Fibroblast of skin of abdomen (primary cell): ENCODE data around the gene NCKAP5.

ENCODE experiments used
- DNase-seq: peaks from one replicate; pipeline ENCODE4 v3.0.0-alpha.2; 2013

NCKAP5 gene

DNA sequence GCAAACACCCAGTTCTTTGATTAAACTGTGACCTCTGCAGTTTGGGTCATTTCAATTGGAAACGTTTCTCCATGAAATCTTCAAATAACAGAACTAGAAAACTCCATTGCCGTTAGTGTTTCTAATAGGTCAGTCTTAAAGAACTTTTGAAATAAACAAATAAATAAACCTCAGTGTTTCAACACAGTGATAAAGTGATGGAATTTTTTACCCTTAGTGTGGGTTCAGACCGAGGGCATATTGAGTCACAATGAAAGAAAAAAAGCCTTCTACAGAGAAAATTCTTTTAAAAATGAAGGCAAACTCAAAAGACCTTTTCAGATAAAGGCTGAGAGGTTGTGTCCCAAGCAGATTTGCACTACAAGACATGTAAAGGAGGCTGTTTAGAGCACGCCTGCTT lies 149.6 kb downstream of the NCKAP5 start:
- no peak for DNase-seq

DNA sequence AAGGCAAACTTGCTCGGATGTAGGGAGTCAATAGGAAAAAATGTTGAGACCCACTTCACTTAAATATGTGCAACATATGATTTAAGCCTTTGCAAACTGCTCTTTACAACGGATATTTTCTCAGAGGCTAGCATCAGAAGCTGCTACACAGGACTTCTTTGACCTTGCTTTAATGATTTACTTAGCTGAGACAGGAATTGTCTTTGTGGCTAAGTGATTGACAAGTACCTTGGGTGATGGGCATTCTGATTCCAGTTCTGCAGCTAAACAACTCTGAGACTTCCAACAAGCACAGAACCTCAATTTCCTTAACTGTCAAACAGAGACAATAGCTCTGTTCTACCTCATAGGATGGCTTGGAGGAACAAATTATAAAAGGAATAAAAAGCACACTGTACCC lies 150.2 kb downstream of the NCKAP5 start:
- DNase-seq, result no peak

DNA sequence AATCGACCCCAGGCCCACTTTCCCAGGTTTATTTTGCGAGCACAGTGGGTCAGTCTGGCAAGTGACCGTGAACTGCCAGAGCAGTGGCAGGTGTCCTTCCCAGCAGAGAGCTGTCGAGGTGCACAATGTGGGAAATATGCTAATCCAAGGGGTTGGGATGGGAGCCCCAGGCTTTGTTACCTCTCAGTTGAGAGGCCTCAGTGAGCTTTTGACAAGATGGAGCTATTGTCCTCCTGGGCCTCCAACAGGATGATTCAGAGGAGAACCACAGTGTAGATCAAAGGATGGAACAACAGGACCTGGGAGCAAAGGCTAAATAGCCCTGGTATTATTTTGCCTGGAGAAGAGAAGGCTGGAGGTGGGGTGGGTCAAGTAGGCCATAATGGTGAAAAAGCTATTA lies 150.8 kb downstream of the NCKAP5 start:
- DNase-seq, result no peak

DNA sequence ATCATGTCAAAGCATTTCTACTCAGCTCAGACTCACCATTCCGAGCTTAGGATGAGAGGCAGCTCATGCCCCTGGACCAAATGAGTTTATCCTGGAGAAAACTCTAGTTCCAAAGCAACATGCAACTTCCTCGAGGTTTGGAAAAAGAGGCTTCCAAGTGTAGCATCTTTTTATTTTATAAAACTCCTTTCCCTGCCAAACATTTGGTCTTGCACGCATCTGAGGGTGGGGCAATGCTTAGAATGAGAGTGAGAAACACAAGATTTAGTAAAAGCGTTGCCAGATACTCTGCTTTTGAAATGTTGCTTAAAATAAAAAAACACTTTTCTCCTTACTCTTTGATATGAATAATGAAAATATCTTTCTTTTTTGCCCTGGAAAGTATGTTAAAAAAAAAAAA lies 151.5 kb downstream of the NCKAP5 start:
- DNase-seq, result no peak

DNA sequence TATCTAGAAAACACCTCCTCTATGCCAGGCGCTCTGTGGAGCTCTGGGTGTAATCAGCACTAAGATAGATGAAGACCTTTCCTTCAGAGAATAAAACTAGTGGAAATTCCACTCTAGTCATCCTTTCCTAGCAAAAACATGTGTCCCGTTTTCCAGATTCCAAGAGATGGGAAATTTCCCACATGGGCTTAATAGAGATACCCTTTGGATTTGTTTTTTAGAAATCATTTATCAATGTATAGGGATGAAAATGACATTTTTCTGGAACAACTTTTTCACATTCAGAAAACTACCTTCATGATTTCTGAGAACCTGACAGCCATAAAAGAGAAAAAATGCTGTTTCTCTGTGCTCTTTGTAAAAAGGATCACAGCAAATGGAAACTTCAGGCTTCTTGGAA lies 152.1 kb downstream of the NCKAP5 start:
- no peak for DNase-seq

DNA sequence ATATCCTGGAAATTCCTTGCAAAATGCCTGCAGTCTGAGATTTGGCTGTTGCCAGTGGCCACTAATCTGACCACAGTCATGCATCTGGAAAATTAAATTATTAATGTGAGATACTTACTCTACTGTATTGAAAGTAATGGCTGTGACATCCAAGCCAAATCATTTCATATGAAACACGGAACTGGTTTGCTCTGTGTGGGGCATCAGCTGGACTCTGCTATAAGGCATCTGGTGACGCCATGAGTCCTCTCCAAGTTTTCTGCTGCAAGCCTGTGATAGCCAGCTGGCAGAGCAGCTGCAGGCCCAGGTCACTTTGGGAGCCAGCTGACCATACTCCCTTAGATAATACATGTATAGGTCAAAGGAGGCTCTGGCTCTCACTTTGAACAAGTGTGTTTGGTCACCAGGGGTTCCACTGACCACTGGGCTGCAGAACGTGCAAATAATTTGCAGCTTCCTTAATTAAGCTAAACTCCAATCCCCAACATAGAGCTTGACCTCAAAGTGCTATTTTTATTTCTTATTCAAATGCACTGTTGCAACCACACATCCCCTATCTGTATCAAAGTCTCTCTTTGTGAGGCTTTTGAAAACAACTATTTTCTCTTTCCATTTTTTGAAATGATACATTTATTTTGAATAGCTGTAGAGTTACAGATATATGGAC lies 152.9 kb downstream of the NCKAP5 start:
- DNase-seq, result no peak

DNA sequence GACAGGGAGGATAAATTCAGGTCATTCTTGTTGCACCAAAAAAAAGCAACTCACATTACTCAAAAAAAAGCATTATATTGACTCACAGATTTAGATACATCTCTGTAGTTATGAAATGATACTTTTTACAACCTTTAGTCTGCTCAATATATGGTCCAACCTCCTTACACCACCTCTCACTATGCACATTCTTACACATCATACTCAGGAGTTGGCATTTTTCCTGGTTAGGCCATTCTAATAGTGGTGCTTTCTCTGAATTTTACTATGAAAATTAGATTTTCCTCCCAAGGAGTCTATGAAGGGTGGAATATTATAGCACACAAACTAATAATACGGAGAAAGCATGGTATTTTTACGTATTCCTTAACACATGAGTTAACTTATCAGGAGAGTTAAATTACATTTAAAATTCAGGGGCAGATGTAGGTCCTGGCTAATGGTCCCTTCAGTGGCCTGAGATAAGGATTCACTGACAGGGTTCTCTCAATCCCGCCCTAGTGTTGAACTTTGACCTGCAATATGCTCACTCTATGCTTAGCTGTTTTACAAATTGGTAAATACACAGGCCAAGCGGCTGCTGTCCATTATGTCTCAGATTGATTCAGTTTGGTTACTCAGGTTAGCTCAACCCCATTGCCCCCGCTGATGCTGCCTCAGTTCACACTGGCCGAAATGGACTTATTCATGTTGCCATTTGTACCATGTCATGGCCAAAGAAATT lies 153.6 kb downstream of the NCKAP5 start:
- peak; percentile 52 for DNase-seq

DNA sequence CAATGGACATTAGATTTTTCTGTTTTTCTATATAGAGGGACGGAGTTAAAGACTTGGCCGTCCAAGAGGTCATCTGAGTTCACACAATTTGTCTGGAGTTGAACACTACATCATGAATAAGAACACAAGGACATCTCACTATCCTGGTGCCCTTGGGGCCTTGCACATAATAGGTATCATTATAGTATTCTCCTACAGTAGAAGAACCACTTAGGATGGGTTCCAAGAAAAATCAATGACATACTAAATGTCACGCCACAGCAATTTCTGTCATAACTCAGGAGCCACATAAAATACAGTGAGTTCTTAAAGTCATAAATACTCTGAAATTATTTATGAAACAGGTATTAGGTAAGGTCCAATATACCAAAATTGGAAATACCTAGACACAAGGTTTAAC lies 154.4 kb downstream of the NCKAP5 start:
- DNase-seq, result no peak

DNA sequence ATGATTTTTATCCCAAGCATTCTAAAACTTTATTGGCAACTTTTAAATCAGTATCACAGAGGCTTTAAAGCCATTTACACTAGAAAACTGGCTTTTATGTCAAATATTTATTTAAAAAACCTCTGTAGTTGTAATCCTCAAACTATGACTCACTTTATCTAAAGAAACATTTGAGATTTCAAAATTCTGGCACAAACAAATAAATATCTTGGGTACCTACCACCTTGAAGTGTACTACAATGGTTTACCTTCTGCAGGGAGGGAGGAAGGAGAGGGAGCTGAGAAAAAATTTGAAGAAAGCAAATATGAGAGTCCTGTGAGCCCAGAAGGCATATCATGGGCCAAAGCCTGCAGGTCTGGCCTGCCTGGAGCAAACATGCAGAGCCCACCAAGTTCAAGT lies 155.6 kb downstream of the NCKAP5 start:
- no peak for DNase-seq

DNA sequence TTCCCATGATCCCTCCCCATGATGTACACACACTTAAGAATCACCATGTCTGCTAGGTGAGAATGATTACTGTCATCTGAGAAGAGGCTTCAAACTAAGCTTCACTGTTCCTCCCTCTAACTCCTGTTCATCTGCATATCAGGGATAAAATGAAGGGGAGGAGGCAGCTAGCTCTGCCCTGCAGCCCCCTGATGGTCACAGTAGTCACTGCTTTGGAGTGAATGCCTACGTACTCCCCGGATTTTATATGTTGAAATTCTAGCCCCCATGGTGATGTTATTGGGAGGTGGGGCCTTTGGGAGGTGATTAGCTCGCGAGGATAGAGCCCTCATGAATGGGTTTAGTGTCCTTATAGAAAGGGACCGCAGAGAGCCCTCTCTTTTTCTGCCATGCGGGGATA lies 156.4 kb downstream of the NCKAP5 start:
- no peak for DNase-seq

DNA sequence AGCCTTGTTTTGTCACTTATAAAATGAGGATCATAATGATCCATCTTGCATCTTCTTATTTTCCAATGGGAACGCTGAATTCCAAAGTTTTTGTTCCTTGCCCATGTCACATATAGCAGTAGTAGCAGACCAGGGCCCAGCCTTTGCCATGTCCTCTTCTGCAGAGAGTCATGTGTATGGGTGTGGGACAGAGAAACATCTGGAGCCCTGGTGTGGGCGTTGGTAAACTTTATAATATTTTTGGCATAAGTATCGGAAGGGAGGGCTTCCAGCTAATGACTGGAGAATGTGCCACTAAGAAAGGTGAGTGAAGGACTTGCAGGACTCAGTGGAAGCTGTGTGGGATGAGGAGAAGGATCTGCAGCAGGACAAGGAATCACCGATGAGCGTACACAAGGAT lies 157.2 kb downstream of the NCKAP5 start:
- no peak for DNase-seq

DNA sequence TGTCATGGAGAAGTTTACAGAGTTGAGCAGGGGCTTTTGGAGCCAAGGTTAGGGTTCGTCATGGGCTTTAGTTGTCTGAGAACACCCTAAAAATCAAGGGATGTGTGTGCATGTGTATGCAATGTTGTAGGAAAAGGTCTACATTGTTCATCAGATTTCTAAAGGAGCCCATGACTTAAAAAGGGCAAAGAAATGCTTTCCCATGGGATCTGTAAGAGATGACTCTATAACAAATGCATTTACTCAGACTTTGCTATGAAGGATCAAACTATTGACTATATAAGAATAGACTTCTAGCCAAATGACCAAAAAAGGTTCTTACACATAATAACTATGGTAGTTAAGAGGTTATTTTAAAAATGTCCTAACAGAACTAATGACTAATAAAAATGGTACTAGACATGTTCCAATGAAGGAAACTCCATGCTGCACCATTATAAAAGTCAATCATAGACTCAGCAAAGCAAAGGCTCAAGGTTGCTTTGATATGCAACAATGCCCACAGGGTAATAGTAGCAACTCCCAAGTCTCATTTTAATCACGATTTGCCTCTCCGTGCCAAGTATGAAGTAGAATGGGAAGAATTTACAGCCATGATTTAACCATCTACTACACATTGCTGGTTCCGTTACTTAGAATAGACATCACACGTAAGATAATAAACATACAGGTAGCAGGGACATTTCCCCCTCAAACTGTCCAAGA lies 158.5 kb downstream of the NCKAP5 start:
- no peak for DNase-seq

DNA sequence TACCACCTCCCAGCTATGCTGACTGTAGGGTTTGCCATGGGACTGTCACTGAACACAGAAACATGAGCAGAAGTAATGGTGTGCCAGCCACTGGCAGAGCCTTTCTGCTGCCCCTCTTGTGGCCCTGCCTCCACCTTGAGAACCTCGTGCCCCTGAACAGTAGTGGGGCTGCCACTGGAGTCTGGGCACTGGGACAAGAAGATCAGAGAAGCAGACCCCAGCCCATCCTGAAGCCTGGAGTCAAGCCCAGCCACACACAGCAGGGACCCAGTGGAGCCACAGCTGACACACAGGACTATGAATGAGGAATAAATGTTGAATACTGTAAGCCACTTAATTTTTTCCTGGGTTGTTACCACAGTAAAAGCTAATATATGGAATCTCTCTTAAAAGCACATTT lies 159.6 kb downstream of the NCKAP5 start:
- DNase-seq, result no peak

DNA sequence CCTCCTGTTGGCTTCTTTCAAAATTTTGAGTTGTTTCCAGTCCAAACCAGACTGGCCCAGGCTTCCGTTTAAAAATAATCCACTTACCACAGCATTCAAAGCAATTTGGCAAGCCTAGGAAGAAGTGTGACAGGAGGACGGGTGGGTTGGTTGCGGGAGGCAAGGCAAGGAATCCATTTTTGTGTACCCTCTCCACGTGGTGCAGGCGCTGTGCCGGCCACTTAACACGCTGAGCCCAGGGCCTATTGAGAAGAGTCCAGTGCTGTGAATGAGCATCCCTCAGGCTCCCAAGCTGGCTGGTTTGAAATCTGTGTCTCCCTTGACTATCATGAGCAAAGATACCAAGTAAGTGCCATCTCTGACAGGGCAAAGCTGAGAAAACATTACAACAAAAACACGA lies 160.9 kb downstream of the NCKAP5 start:
- DNase-seq, result no peak

DNA sequence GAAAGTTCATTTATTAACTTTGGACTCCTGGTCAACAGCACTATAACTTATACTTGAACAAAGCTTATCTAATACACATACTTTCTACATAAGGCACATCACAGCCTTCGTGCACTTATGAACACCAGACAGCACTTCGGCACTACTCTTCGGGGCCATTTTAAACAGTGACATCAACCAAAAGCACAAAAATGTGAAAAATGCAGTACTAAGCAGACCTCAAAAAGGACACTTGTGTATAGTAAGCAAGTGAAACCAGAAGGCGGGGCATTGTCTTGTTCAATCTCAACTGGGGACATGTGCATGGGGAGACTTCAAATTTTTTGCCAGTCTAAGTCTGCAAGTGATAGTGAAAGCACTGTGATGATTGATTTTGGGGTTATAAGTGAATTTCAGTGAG lies 163.0 kb downstream of the NCKAP5 start:
- DNase-seq, result no peak

DNA sequence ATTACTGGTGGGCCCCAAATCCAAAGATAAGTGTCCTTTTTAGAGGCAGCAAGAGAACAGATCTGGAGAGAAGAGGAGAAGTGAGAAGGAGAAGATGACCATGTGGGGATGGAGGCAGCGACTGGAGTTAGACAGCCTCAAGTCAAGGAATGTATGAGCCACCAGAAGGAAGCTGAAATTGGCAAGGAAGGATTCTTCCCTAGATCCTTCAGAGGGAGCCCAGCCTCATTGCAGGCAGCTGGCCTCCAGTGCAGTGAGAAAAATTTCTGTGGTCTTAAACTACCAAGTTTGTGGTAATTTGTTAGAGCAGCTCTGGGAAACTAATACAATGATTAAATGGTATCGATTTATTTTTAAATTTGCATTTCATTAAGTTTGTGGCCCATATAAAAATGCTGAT lies 167.9 kb downstream of the NCKAP5 start:
- DNase-seq, result no peak

DNA sequence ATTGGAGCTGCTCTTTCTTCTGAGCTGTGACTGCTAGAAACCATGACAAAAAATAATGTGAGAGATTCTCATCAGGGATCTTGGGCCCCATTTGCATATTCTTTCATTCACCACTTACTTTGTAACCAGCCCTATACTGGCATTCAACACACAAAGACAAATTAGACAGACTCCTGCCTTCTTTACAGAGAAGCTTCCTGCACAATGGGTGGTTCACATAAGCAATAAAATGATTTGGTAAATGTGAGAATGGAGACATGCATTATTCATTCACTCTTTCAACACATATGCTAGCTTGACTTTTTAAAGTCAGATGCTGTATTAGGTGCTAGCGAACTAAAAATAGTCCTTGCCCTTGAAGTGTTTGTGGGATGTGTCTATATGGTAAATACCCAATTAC lies 174.4 kb downstream of the NCKAP5 start:
- DNase-seq, result no peak

DNA sequence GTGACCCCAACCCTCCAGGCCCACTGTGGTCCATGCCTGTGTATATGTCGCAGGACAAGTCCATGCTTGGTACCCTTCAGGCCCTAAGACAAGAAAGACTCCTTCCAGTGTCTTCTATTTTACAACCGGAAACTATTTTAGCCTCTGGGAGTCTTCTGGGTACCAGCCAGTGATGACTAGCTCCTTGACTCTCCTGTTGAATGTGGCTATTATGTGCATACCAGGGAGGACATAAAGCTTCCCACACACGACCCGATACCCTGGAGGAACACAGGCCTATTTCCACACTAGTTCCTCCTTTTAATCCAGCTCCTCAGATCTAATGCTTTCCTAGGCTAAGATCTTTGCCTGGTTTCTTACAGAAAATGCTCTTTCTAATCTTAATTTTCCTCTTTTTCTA lies 178.1 kb downstream of the NCKAP5 start:
- DNase-seq, result peak; percentile 35

DNA sequence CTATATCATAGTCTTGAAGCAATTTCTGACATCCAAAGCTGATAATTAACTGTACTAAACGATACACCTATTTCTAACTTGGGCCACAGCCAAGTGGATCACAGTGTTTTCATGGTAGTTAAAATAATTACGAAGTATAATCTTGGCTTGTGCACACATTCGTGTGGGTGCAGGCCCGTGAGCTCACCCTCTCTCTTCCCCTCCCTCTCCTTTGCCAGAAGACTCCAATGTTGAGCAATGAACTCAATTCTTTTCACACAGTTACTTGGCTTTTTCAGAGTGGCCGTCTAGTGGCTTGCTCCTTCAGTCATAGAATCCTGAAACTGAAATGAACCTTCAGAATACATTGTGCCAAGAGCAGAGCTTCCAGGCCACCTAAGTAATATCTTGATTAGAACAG lies 178.7 kb downstream of the NCKAP5 start:
- DNase-seq, result no peak

DNA sequence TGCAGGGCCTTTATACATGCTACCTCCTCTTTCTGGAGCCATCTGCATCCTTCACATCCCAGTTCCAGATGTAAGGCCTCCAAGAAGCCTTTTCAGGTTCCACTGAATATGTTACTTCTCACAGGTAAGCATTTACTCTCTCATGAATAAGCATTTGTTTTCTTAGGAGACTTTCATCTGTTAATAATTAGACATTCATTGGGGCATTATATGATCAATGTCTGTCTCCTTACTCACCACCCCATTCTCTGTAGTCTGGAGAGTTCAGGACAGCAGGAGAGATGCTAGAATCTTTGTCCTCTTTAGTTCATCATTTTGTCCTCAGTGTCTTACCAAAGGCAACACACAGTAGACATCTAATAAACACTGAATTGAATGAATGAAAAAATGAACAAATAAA lies 185.7 kb downstream of the NCKAP5 start:
- no peak for DNase-seq

DNA sequence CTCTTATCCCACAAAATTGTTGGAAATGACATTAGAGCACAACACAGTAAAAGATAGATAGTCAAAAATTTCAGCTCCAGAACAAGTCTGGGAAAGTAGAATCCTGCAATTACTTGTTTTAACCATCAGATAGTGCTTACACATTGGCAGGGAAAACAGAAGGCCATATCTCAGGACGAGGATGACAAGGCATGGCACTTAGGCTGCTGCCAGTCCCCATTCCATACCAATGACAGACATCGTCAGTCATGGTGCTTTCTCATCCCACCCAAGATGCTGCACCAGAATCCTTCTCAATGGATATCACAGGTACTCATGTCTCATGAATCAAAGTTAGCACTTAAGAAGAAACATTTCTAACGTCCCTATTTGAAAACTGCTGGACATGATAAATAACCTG lies 187.3 kb downstream of the NCKAP5 start:
- no peak for DNase-seq

DNA sequence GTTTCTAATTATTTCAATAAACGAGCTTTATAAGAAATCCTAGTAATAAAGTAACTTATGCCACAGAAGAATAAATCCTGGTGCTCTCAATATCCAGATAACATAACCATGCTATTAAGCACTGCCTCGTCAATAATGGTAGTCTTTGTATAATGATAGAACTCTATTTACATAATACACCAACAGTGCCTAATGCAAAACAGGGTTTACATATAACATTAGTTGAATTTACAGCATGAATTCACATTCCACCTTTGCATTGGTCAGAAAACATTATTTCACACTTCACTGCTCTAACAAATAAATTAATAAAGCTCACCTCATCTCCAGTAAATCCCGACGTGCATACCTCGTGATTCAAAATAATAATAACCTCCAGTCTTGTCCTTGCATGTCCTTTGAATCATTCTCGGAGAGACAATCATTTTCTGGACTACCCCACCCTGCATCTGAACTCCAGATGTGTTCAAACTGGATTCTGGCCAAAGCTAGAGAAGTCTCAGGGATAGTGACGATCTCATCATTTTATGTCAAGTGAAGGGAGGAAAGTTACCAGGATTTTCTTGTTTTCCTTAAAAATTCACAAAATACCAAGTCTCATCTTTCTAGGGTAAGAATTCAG lies 189.2 kb downstream of the NCKAP5 start:
- DNase-seq, result peak; percentile 61

DNA sequence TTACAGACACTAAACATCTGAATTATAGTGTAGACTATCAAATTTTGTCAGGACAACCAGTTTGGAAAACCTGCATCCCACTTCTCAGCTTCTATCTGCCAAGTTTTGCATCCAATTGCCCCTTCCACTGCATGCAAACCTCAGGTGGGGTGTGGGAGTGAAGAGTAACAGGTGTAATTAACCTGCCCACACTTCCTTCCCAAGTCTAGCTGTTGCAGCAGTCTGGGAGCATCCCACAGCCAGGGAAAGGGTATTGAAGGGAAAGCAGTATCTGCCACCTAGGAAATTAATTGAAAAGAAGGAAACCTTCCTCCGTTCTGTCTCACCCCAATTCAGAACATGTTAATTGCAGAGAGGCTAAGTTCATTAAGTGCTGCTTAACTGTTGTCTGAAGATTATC lies 189.9 kb downstream of the NCKAP5 start:
- DNase-seq, result no peak

DNA sequence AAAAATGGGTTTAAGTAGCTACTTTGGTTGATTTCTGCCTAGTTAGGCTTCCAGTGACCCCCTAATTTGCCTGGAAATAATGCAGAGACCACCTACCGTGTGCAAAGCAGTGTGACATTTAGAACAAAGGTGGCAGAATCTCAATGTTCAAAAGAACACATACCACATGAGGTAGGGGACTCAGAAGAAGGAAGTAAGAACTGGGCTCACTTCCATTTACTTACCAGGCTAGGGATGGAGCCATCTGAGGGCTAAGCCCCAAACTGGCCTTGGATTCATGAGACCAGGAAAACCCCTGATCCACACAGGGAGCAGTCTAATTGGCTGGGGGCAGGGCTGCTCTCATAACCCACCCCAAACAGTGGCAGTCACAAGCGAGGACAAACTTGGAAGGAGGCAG lies 190.7 kb downstream of the NCKAP5 start:
- no peak for DNase-seq
